ENCODE results near the gene CYTH2.

CYTH2 gene

GRCh38 chr19:48448563-48448962 is 20.6 kb upstream of the CYTH2 start:
- DNase-seq = no peak
- TF ChIP-seq CTCF (IDR thresholded peaks at IDR 0.05; ENCODE audit: low read depth, low read length) = no peak
- Histone ChIP-seq H3K36me3 (peaks cover 60% of the 10 kb centered on the region), H3K27me3 (peaks cover 12% of the 10 kb centered on the region), H3K9me3 (no peaks in the 10 kb centered on the region), H3K4me1 (peaks cover 5% of the 10 kb centered on the region; the same call in 1 of the 2 replicates), H3K4me3 (ENCODE audit: low read depth, low read length) (no peak overlapping the region)

GRCh38 chr19:48450441-48450840 is 18.7 kb upstream of the CYTH2 start:
- H3K36me3 ChIP-seq = peaks cover 65% of the 10 kb centered on the region
- no peak for TF ChIP-seq CTCF (IDR thresholded peaks at IDR 0.05; ENCODE audit: low read depth, low read length)
- no peaks in the 10 kb centered on the region for H3K27me3 ChIP-seq
- DNase-seq = no peak
- no peaks in the 10 kb centered on the region for H3K9me3 ChIP-seq
- no peaks in the 10 kb centered on the region for H3K4me1 ChIP-seq
- H3K4me3 ChIP-seq (ENCODE audit: low read depth, low read length) = no peak overlapping the region

- Histone ChIP-seq H3K4me1 (no peaks in the 10 kb centered on the region), H3K27me3 (no peaks in the 10 kb centered on the region), H3K36me3 (peaks cover 69% of the 10 kb centered on the region), H3K4me3 (ENCODE audit: low read depth, low read length) (no peak overlapping the region), H3K9me3 (no peaks in the 10 kb centered on the region)
- DNase-seq = no peak
- no peak for TF ChIP-seq CTCF (IDR thresholded peaks at IDR 0.05; ENCODE audit: low read depth, low read length)
Measured at GRCh38 chr19:48450863-48451262, 18.3 kb upstream of the CYTH2 start.

GRCh38 chr19:48451624-48452023 is 17.5 kb upstream of the CYTH2 start:
- no peak overlapping the region for H3K4me3 ChIP-seq (ENCODE audit: low read depth, low read length)
- no peaks in the 10 kb centered on the region for H3K27me3 ChIP-seq
- H3K4me1 ChIP-seq = no peaks in the 10 kb centered on the region
- H3K9me3 ChIP-seq = no peaks in the 10 kb centered on the region
- H3K36me3 ChIP-seq = peaks cover 76% of the 10 kb centered on the region
- DNase-seq = no peak
- no peak for TF ChIP-seq CTCF (IDR thresholded peaks at IDR 0.05; ENCODE audit: low read depth, low read length)

GRCh38 chr19:48452289-48453190 is 16.6 kb upstream of the CYTH2 start:
- H3K4me1 ChIP-seq = no peaks in the 10 kb centered on the region
- no peak for DNase-seq
- no peak for TF ChIP-seq CTCF (IDR thresholded peaks at IDR 0.05; ENCODE audit: low read depth, low read length)
- H3K36me3 ChIP-seq = peaks cover 76% of the 10 kb centered on the region
- no peaks in the 10 kb centered on the region for H3K27me3 ChIP-seq
- H3K4me3 ChIP-seq (ENCODE audit: low read depth, low read length) = no peak overlapping the region
- H3K9me3 ChIP-seq = no peaks in the 10 kb centered on the region

- Histone ChIP-seq H3K27me3 (no peaks in the 10 kb centered on the region), H3K4me3 (ENCODE audit: low read depth, low read length) (no peak overlapping the region), H3K4me1 (no peaks in the 10 kb centered on the region), H3K36me3 (peaks cover 60% of the 10 kb centered on the region), H3K9me3 (no peaks in the 10 kb centered on the region)
- DNase-seq = no peak
- TF ChIP-seq CTCF (IDR thresholded peaks at IDR 0.05; ENCODE audit: low read depth, low read length) = no peak
Measured at GRCh38 chr19:48454150-48454730, 14.9 kb upstream of the CYTH2 start.

All from BE2C (cell line).